ENCODE measurements around the gene CDKL2.

DNA sequence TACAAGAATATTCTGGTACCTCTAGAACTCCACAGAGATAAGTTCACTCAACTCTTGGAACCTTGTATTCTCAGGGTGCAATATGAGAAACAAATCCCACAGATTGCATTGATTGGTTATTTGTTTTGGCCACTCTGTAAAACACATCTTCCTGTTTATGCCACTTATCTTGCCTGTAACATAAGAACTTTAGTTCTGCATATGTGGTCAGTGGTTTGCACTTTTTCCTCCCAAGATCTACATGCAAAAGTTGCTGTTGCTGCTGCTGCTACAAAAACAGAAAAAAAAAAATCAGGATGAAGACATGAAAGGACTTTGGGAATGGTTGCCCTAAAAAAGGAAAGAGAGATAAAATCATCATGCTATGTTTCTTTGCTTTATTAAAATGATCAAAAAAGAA, 64.8 kb downstream of the CDKL2 start:
- TF ChIP-seq, protein P1, sequence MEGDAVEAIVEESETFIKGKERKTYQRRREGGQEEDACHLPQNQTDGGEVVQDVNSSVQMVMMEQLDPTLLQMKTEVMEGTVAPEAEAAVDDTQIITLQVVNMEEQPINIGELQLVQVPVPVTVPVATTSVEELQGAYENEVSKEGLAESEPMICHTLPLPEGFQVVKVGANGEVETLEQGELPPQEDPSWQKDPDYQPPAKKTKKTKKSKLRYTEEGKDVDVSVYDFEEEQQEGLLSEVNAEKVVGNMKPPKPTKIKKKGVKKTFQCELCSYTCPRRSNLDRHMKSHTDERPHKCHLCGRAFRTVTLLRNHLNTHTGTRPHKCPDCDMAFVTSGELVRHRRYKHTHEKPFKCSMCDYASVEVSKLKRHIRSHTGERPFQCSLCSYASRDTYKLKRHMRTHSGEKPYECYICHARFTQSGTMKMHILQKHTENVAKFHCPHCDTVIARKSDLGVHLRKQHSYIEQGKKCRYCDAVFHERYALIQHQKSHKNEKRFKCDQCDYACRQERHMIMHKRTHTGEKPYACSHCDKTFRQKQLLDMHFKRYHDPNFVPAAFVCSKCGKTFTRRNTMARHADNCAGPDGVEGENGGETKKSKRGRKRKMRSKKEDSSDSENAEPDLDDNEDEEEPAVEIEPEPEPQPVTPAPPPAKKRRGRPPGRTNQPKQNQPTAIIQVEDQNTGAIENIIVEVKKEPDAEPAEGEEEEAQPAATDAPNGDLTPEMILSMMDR (IDR thresholded peaks at IDR 0.05), result no peak
- TF ChIP-seq POLR2A (IDR thresholded peaks at IDR 0.05), result no peak

All from uterus (tissue), 2 donors.